T-cell (primary cell): ENCODE data around the gene UCHL1. TPM values are rescaled to one million over a fixed set of nuclear protein-coding genes. Genes with fewer than 3 reads are reported as not detected.
"Not testable (repeated sequence)": the region's sequence is repeated elsewhere in the genome, so short reads cannot be mapped to it uniquely, and the experiment has no call there.

ENCODE experiments used
- ATAC-seq, 4 experiments: fragments of 200-7000 bp in 3 of 4; fragments of 150-1000 bp in 1 of 4; cut with Tn5 transposase; replicated peaks in 1 of 4; 1 replicate in 3 of 4; 2 replicates in 1 of 4; pipeline ENCODE4 v1.10.0; 2021; ENCODE audit warnings: moderate library complexity in 3 of 4, mild to moderate bottlenecking in 2 of 4, moderate number of reproducible peaks in 1 of 4
- CTCF ChIA-PET, 2 donors: fragments of 300-600 bp; sonication (Branson Sonifier 250); formaldehyde crosslinking; loops; one replicate each; lab custom pipeline; 2022; ENCODE audit warnings: antibody characterized with exemption in 2 of 2; lab: Charles Lee
- POLR2A ChIA-PET, 2 donors: fragments of 300-600 bp; sonication (Branson Sonifier 250); formaldehyde crosslinking; loops; one replicate each; lab custom pipeline; 2022; ENCODE audit warnings: antibody characterized with exemption in 2 of 2; lab: Charles Lee
- DNase-seq, 35 experiments: peaks; one replicate each; pipeline versions ENCODE4 v3.0.0 to v3.0.0-alpha.2; 2013 to 2023
- H3K27ac ChIP-seq: one replicate; pipeline ENCODE4 v1.5.1; 2013; ENCODE audit warnings: low read length
- H3K27me3 ChIP-seq, 2 experiments: replicated peaks in 1 of 2; 1 replicate in 1 of 2; 2 replicates in 1 of 2; pipeline versions ENCODE4 v1.6.1 to v1.7.0; 2013; ENCODE audit warnings: low read length in 1 of 2, mixed read lengths in 1 of 2; ENCODE audit not compliant: control insufficient read depth in 2 of 2, insufficient read depth in 2 of 2; ENCODE audit errors: extremely low read depth in 1 of 2
- H3K36me3 ChIP-seq, 2 donors: 1 replicate in 1 of 2; 2 replicates in 1 of 2; pipeline versions ENCODE4 v1.6.1 to v1.7.0; 2013; ENCODE audit warnings: low read length in 1 of 2; ENCODE audit not compliant: control insufficient read depth in 2 of 2, insufficient read depth in 1 of 2; ENCODE audit errors: extremely low read depth in 1 of 2
- H3K4me1 ChIP-seq, 2 experiments: 1 replicate in 1 of 2; 2 replicates in 1 of 2; pipeline versions ENCODE4 v1.6.1 to v1.7.0; 2013; ENCODE audit warnings: low read length in 2 of 2, mixed read lengths in 1 of 2; ENCODE audit not compliant: insufficient read depth in 2 of 2, control insufficient read depth in 1 of 2; ENCODE audit errors: extremely low read depth in 1 of 2
- H3K4me3 ChIP-seq, 2 donors: 1 replicate in 1 of 2; 2 replicates in 1 of 2; pipeline versions ENCODE4 v1.5.1 to v1.7.0; 2013; ENCODE audit warnings: mild to moderate bottlenecking in 2 of 2, low read length in 1 of 2, moderate library complexity in 1 of 2; ENCODE audit not compliant: control insufficient read depth in 1 of 2; ENCODE audit errors: extremely low read depth in 1 of 2
- H3K9me3 ChIP-seq: 2 replicates; pipeline ENCODE4 v1.7.0; 2013
- H3K27ac Mint-ChIP-seq, 2 donors: one replicate each; pipeline ENCODE4 v1.8.0; 2020 to 2021; ENCODE audit warnings: mild to moderate bottlenecking in 2 of 2, mixed read lengths in 2 of 2
- H3K27me3 Mint-ChIP-seq, 2 donors: one replicate each; pipeline ENCODE4 v1.8.0; 2021 to 2022; ENCODE audit warnings: mixed read lengths in 2 of 2
- H3K36me3 Mint-ChIP-seq: one replicate; pipeline ENCODE4 v1.8.0; 2021; ENCODE audit warnings: mixed read lengths
- H3K4me1 Mint-ChIP-seq, 3 donors: one replicate each; pipeline ENCODE4 v1.8.0; 2020 to 2022; ENCODE audit warnings: mixed read lengths in 3 of 3, mild to moderate bottlenecking in 1 of 3
- H3K4me3 Mint-ChIP-seq, 3 donors: one replicate each; pipeline ENCODE4 v1.8.0; 2020 to 2022; ENCODE audit warnings: mild to moderate bottlenecking in 3 of 3, mixed read lengths in 3 of 3, moderate library complexity in 3 of 3
- H3K9me3 Mint-ChIP-seq, 3 donors: one replicate each; pipeline ENCODE4 v1.8.0; 2020 to 2022; ENCODE audit warnings: mixed read lengths in 3 of 3
- WGBS: methylation state at CpG from one replicate; pipeline ENCODE4 v1.1.5; 2013; ENCODE audit warnings: missing lambda C conversion rate; ENCODE audit not compliant: insufficient coverage; 5-methylcytosine and 5-hydroxymethylcytosine counted together
- total RNA-seq, 35 experiments: library from RNA in 6 of 35; stranded (reverse) in 6 of 35; fragments of 120-200 nt in 1 of 35; gene quantifications; one replicate each; pipeline versions ENCODE4 v1.2.1 to v1.2.4 and lab custom pipeline; 2013 to 2026

Gene UCHL1
- total RNA-seq, 5 donors from 2014 or later (not counting 1 experiment from before 2014, with no cell fraction given): 1.2 to 2.1 (median 1.6) TPM; not detected in 2

GRCh38 chr4:41315426-41315825, 58.7 kb downstream of the UCHL1 start:
- peaks cover 9 to 15% of the 10 kb centered on the region in 2 donors for H3K27me3 Mint-ChIP-seq
- H3K4me3 ChIP-seq, H3K27ac Mint-ChIP-seq, ATAC-seq, H3K36me3 ChIP-seq, H3K4me3 Mint-ChIP-seq, DNase-seq, H3K4me1 Mint-ChIP-seq, H3K4me1 ChIP-seq, H3K9me3 ChIP-seq, H3K36me3 Mint-ChIP-seq, H3K27ac ChIP-seq, POLR2A ChIA-PET, CTCF ChIA-PET, H3K27me3 ChIP-seq, H3K9me3 Mint-ChIP-seq: not testable (repeated sequence)
- WGBS: 100% methylated on average over 3 of the region's 14 CpGs

- no peak for ATAC-seq
- 89% methylated on average over 1 of the region's 1 CpG for WGBS
- H3K4me1 Mint-ChIP-seq: no peaks in the 10 kb centered on the region
These were observed 59.1 kb downstream of the UCHL1 start for GRCh38 chr4:41315862-41316261.

More at GRCh38 chr4:41315862-41316261, 59.1 kb downstream of the UCHL1 start:
- no peak overlapping the region for H3K4me3 Mint-ChIP-seq
- Histone ChIP-seq H3K27me3 (peaks cover 0 to 8% of the 10 kb centered on the region in 2 experiments), H3K4me1 (no peaks in the 10 kb centered on the region), H3K27ac (no peak overlapping the region), H3K4me3 (no peak overlapping the region), H3K36me3 (no peaks in the 10 kb centered on the region), H3K9me3 (no peaks in the 10 kb centered on the region)
- no peak for DNase-seq
- H3K27ac Mint-ChIP-seq: no peak overlapping the region
- ChIA-PET POLR2A (no interaction called here), CTCF (no interaction called here)
- no peaks in the 10 kb centered on the region for H3K9me3 Mint-ChIP-seq
- H3K36me3 Mint-ChIP-seq: no peaks in the 10 kb centered on the region
- H3K27me3 Mint-ChIP-seq: peaks cover 4 to 11% of the 10 kb centered on the region in 2 donors

Other genes with a start within 250 kb of the UCHL1 start
- gene APBB2, start 42.4 kb upstream of the UCHL1 start, total RNA-seq: 1 to 10 TPM in 1 of 5 donors, under 1 TPM in 4; 0.23 to 1.6 (median 0.70) TPM